ENCODE measurements around the gene FBRS.

Gene FBRS

GRCh38 chr16:30677931-30678585, 19.8 kb downstream of the FBRS start:
- H4K91ac ChIP-seq (ENCODE audit: low read depth, low read length, poor library complexity) = no peak overlapping the region
- H3K4me1 ChIP-seq (ENCODE audit: control insufficient read depth in 2 of 2, insufficient read depth in 1 of 2, low read depth in 1 of 2, low read length in 2 of 2) = peaks cover 3 to 14% of the 10 kb centered on the region in 2 donors
- peak overlapping the region; percentile 80 for H2AFZ ChIP-seq (ENCODE audit: low read length)

DNA sequence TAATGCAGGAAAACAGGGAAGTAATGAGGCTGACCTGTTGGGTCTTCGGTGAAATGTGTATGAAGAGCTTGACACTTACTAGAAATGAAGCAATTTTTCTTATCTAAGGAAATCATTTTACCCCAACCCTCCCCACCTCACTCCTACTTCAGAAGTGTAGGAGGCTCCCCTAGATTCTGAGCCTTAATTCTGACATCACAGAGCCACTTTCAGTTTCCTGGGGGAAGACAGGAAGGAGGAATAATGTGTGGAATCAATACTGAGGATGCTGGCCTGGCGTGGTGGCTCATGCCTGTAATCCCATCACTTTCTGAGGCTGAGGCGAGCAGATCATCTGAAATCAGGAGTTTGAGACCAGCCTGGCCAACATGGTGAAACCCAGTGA, 20.3 kb downstream of the FBRS start:
- no peak for DNase-seq (ENCODE audit: low spot score)
- Histone ChIP-seq H4K91ac (ENCODE audit: low read depth, low read length, poor library complexity) (no peak overlapping the region), H2BK5ac (ENCODE audit: low read length) (no peak overlapping the region), H3K9me3 (replicated peaks in 1 of 2; ENCODE audit: control insufficient read depth in 2 of 2, insufficient read depth in 1 of 2, low read depth in 1 of 2, low read length in 2 of 2) (no peaks in the 10 kb centered on the region), H3K23ac (ENCODE audit: low read depth, low read length, poor library complexity) (no peak overlapping the region), H3K4me1 (ENCODE audit: control insufficient read depth in 2 of 2, insufficient read depth in 1 of 2, low read depth in 1 of 2, low read length in 2 of 2) (peaks cover 3 to 14% of the 10 kb centered on the region in 2 donors), H3K4ac (ENCODE audit: low read length) (no peak overlapping the region), H3K14ac (ENCODE audit: low read length) (no peak overlapping the region), H2BK120ac (ENCODE audit: low read depth, low read length) (no peak overlapping the region), H3K79me1 (ENCODE audit: low read depth, low read length) (no peaks in the 10 kb centered on the region), H3K4me2 (ENCODE audit: insufficient read depth, low read length, poor library complexity, severe bottlenecking) (no peak overlapping the region), H2BK12ac (ENCODE audit: low read length) (no peak overlapping the region), H2AFZ (ENCODE audit: low read length) (peak overlapping the region; percentile 80), H3K9ac (ENCODE audit: low read depth, low read length, poor library complexity) (no peak overlapping the region), H3K36me3 (replicated peaks in 1 of 2; ENCODE audit: control insufficient read depth in 2 of 2, insufficient read depth in 2 of 2, low read length in 2 of 2) (no peaks in the 10 kb centered on the region), H3K27me3 (ENCODE audit: control insufficient read depth in 3 of 3, insufficient read depth in 3 of 3, low read depth in 1 of 3, low read length in 3 of 3) (peaks cover 0 to 4% (median 0%) of the 10 kb centered on the region in 3 experiments), H4K8ac (ENCODE audit: low read depth, low read length) (no peak overlapping the region), H2BK15ac (ENCODE audit: low read length) (no peak overlapping the region), H3K27ac (replicated peaks; ENCODE audit: low read length) (no peak overlapping the region), H3K18ac (ENCODE audit: low read length) (no peak overlapping the region), H2AK5ac (ENCODE audit: low read depth, low read length) (no peak overlapping the region), H3K4me3 (ENCODE audit: low read length in 2 of 2) (no peak overlapping the region)
- no CpG with 5 or more reads among the region's 3 CpGs for WGBS, 2 donors (ENCODE audit: extremely low coverage in 2 of 2, insufficient read length in 2 of 2, insufficient replicate concordance in 1 of 2)

More at GRCh38 chr16:30677931-30678585, 19.8 kb downstream of the FBRS start:
- Histone ChIP-seq H2BK120ac (ENCODE audit: low read depth, low read length) (no peak overlapping the region), H3K9me3 (replicated peaks in 1 of 2; ENCODE audit: control insufficient read depth in 2 of 2, insufficient read depth in 1 of 2, low read depth in 1 of 2, low read length in 2 of 2) (peaks cover 0 to 2% of the 10 kb centered on the region in 2 donors), H2BK15ac (ENCODE audit: low read length) (no peak overlapping the region), H3K4me3 (ENCODE audit: low read length in 2 of 2) (no peak overlapping the region), H3K36me3 (replicated peaks in 1 of 2; ENCODE audit: control insufficient read depth in 2 of 2, insufficient read depth in 2 of 2, low read length in 2 of 2) (no peaks in the 10 kb centered on the region), H4K8ac (ENCODE audit: low read depth, low read length) (no peak overlapping the region), H3K23ac (ENCODE audit: low read depth, low read length, poor library complexity) (no peak overlapping the region), H3K79me1 (ENCODE audit: low read depth, low read length) (no peaks in the 10 kb centered on the region), H3K27ac (replicated peaks; ENCODE audit: low read length) (no peak overlapping the region), H3K9ac (ENCODE audit: low read depth, low read length, poor library complexity) (no peak overlapping the region), H3K4ac (ENCODE audit: low read length) (no peak overlapping the region), H3K18ac (ENCODE audit: low read length) (no peak overlapping the region), H2AK5ac (ENCODE audit: low read depth, low read length) (no peak overlapping the region), H3K4me2 (ENCODE audit: insufficient read depth, low read length, poor library complexity, severe bottlenecking) (no peak overlapping the region), H3K27me3 (ENCODE audit: control insufficient read depth in 3 of 3, insufficient read depth in 3 of 3, low read depth in 1 of 3, low read length in 3 of 3) (peaks cover 0 to 7% (median 0%) of the 10 kb centered on the region in 3 experiments), H3K14ac (ENCODE audit: low read length) (no peak overlapping the region), H2BK5ac (ENCODE audit: low read length) (no peak overlapping the region), H2BK12ac (ENCODE audit: low read length) (no peak overlapping the region)
- no CpG with 5 or more reads among the region's 11 CpGs for WGBS, 2 donors (ENCODE audit: extremely low coverage in 2 of 2, insufficient read length in 2 of 2, insufficient replicate concordance in 1 of 2)
- no peak for DNase-seq (ENCODE audit: low spot score)

- no CpG with 5 or more reads among the region's 3 CpGs for WGBS, 2 donors (ENCODE audit: extremely low coverage in 2 of 2, insufficient read length in 2 of 2, insufficient replicate concordance in 1 of 2)
- no peak overlapping the region for H3K18ac ChIP-seq (ENCODE audit: low read length)
- H3K79me1 ChIP-seq (ENCODE audit: low read depth, low read length) = no peaks in the 10 kb centered on the region
- no peak overlapping the region for H3K14ac ChIP-seq (ENCODE audit: low read length)
- H3K36me3 ChIP-seq (replicated peaks in 1 of 2; ENCODE audit: control insufficient read depth in 2 of 2, insufficient read depth in 2 of 2, low read length in 2 of 2) = no peaks in the 10 kb centered on the region
- H3K9ac ChIP-seq (ENCODE audit: low read depth, low read length, poor library complexity) = no peak overlapping the region
- no peak overlapping the region for H3K27ac ChIP-seq (replicated peaks; ENCODE audit: low read length)
- no peak for DNase-seq (ENCODE audit: low spot score)
- no peak overlapping the region for H2BK5ac ChIP-seq (ENCODE audit: low read length)
- H3K27me3 ChIP-seq (ENCODE audit: control insufficient read depth in 3 of 3, insufficient read depth in 3 of 3, low read depth in 1 of 3, low read length in 3 of 3) = peaks cover 0 to 4% (median 0%) of the 10 kb centered on the region in 3 experiments
- H2BK120ac ChIP-seq (ENCODE audit: low read depth, low read length) = no peak overlapping the region
- no peaks in the 10 kb centered on the region for H3K9me3 ChIP-seq (replicated peaks in 1 of 2; ENCODE audit: control insufficient read depth in 2 of 2, insufficient read depth in 1 of 2, low read depth in 1 of 2, low read length in 2 of 2)
- no peak overlapping the region for H2BK15ac ChIP-seq (ENCODE audit: low read length)
- no peak overlapping the region for H3K23ac ChIP-seq (ENCODE audit: low read depth, low read length, poor library complexity)
- no peak overlapping the region for H2AK5ac ChIP-seq (ENCODE audit: low read depth, low read length)
- no peak overlapping the region for H2BK12ac ChIP-seq (ENCODE audit: low read length)
- no peak overlapping the region for H3K4me2 ChIP-seq (ENCODE audit: insufficient read depth, low read length, poor library complexity, severe bottlenecking)
- H4K8ac ChIP-seq (ENCODE audit: low read depth, low read length) = no peak overlapping the region
- H3K4me1 ChIP-seq (ENCODE audit: control insufficient read depth in 2 of 2, insufficient read depth in 1 of 2, low read depth in 1 of 2, low read length in 2 of 2) = peaks cover 3 to 14% of the 10 kb centered on the region in 2 donors
- no peak overlapping the region for H2AFZ ChIP-seq (ENCODE audit: low read length)
- H4K91ac ChIP-seq (ENCODE audit: low read depth, low read length, poor library complexity) = no peak overlapping the region
- H3K4me3 ChIP-seq (ENCODE audit: low read length in 2 of 2) = no peak overlapping the region
- no peak overlapping the region for H3K4ac ChIP-seq (ENCODE audit: low read length)
Observed at GRCh38 chr16:30680326-30680725, 22.1 kb downstream of the FBRS start.

DNA sequence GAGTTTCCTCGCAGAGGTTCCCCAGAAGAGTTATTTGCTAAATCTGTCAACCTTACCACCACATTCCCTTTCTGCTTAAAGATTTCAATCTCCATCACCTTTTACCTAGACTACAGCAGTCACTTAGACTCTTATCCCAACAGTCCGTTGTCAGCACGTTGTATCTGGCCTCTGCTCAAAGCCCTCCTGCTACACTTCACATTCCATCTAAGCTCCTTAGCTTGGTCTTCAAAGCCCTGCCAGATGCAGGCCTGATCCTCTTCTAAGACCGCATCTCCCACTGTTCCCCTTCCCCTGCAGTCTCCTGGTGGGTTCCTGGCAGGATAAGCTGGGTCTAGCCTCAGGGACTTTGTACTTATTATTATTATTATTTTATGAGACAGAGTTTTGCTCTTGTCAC, 30.5 kb downstream of the FBRS start:
- Histone ChIP-seq H3K4ac (ENCODE audit: low read length) (no peak overlapping the region), H3K9me3 (replicated peaks in 1 of 2; ENCODE audit: control insufficient read depth in 2 of 2, insufficient read depth in 1 of 2, low read depth in 1 of 2, low read length in 2 of 2) (no peaks in the 10 kb centered on the region), H2AFZ (ENCODE audit: low read length) (peak overlapping the region; percentile 16), H3K36me3 (replicated peaks in 1 of 2; ENCODE audit: control insufficient read depth in 2 of 2, insufficient read depth in 2 of 2, low read length in 2 of 2) (no peaks in the 10 kb centered on the region), H3K4me2 (ENCODE audit: insufficient read depth, low read length, poor library complexity, severe bottlenecking) (no peak overlapping the region), H4K8ac (ENCODE audit: low read depth, low read length) (no peak overlapping the region), H2BK5ac (ENCODE audit: low read length) (no peak overlapping the region), H3K79me1 (ENCODE audit: low read depth, low read length) (no peaks in the 10 kb centered on the region), H2BK120ac (ENCODE audit: low read depth, low read length) (no peak overlapping the region), H2BK12ac (ENCODE audit: low read length) (no peak overlapping the region), H3K9ac (ENCODE audit: low read depth, low read length, poor library complexity) (no peak overlapping the region), H3K14ac (ENCODE audit: low read length) (no peak overlapping the region), H3K27me3 (ENCODE audit: control insufficient read depth in 3 of 3, insufficient read depth in 3 of 3, low read depth in 1 of 3, low read length in 3 of 3) (peaks cover 0 to 3% (median 0%) of the 10 kb centered on the region in 3 experiments), H3K23ac (ENCODE audit: low read depth, low read length, poor library complexity) (no peak overlapping the region), H3K18ac (ENCODE audit: low read length) (no peak overlapping the region), H4K91ac (ENCODE audit: low read depth, low read length, poor library complexity) (no peak overlapping the region), H3K27ac (replicated peaks; ENCODE audit: low read length) (no peak overlapping the region), H2AK5ac (ENCODE audit: low read depth, low read length) (no peak overlapping the region), H2BK15ac (ENCODE audit: low read length) (no peak overlapping the region), H3K4me1 (ENCODE audit: control insufficient read depth in 2 of 2, insufficient read depth in 1 of 2, low read depth in 1 of 2, low read length in 2 of 2) (peaks cover 0 to under 1% of the 10 kb centered on the region in 2 donors), H3K4me3 (ENCODE audit: low read length in 2 of 2) (no peak overlapping the region)
- no peak for DNase-seq (ENCODE audit: low spot score)
- no CpG with 5 or more reads among the region's 4 CpGs for WGBS, 2 donors (ENCODE audit: extremely low coverage in 2 of 2, insufficient read length in 2 of 2, insufficient replicate concordance in 1 of 2)
